Mesothelial cell of epicardium (in vitro differentiated cells): Measurements from ENCODE around the gene CDC20B. TPM values are rescaled to one million over a fixed set of nuclear protein-coding genes. Genes with fewer than 3 reads are reported as not detected.
"Not testable (repeated sequence)": the region's sequence is repeated elsewhere in the genome, so short reads cannot be mapped to it uniquely, and the experiment has no call there.

Source experiments
- DNase-seq, 2 experiments: peaks; one replicate each; pipeline ENCODE4 v3.0.0; 2021; ENCODE audit warnings: low spot score in 2 of 2; ENCODE audit not compliant: unreplicated experiment in 2 of 2
- H3K27ac Mint-ChIP-seq: 2 replicates; pipeline ENCODE4 v1.8.0; 2021; ENCODE audit warnings: mixed read lengths
- H3K27me3 Mint-ChIP-seq: 2 replicates; pipeline ENCODE4 v1.8.0; 2021; ENCODE audit warnings: low read depth, mixed read lengths
- H3K36me3 Mint-ChIP-seq: 2 replicates; pipeline ENCODE4 v1.8.0; 2021; ENCODE audit warnings: mixed read lengths
- H3K4me1 Mint-ChIP-seq: 2 replicates; pipeline ENCODE4 v1.8.0; 2021; ENCODE audit warnings: mixed read lengths
- H3K4me3 Mint-ChIP-seq: 2 replicates; pipeline ENCODE4 v1.8.0; 2021; ENCODE audit warnings: mild to moderate bottlenecking, moderate library complexity, mixed read lengths
- H3K9me3 Mint-ChIP-seq: 2 replicates; pipeline ENCODE4 v1.8.0; 2021; ENCODE audit warnings: mixed read lengths
- total RNA-seq: library from RNA; stranded (reverse); gene quantifications from 3 replicates; pipeline ENCODE4 v1.2.1, GENCODE V29; 2021
- TF ChIP-seq, protein P1 (sequence below): fragments of 200-600 bp; sonication (generic); IDR thresholded peaks from one replicate; pipeline ENCODE4 v1.5.0; 2021; ENCODE audit warnings: antibody characterized with exemption; ENCODE audit not compliant: unreplicated experiment

CDC20B gene
- total RNA-seq, 1 donor from 2014 or later, result 0.09 TPM

DNA sequence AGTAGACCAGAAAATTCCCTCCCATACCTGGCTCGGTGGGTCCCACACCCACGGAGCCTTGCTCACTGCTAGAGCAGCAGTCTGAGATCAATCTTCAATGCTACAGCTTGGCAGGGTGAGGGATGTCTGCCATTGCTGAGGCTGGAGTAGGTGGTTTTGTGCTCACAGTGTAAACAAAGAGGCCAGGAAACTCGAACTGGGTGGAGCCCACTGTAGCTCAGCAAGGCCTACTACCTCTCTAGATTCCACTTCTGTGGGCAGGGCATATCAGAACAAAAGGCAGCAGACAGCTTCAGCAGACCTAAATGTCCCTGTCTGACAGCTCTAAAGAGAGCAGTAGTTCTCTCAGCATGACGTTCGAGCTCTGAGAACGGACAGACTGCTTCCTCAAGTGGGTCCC is 76.1 kb downstream of the CDC20B start:
- DNase-seq, result no peak
- peaks cover 15% of the 10 kb centered on the region for H3K9me3 Mint-ChIP-seq
- no peak overlapping the region for H3K4me3 Mint-ChIP-seq
- no peak overlapping the region for H3K27ac Mint-ChIP-seq
- H3K36me3 Mint-ChIP-seq, result no peaks in the 10 kb centered on the region
- H3K27me3 Mint-ChIP-seq, result peaks cover 28% of the 10 kb centered on the region
- TF ChIP-seq, protein P1, sequence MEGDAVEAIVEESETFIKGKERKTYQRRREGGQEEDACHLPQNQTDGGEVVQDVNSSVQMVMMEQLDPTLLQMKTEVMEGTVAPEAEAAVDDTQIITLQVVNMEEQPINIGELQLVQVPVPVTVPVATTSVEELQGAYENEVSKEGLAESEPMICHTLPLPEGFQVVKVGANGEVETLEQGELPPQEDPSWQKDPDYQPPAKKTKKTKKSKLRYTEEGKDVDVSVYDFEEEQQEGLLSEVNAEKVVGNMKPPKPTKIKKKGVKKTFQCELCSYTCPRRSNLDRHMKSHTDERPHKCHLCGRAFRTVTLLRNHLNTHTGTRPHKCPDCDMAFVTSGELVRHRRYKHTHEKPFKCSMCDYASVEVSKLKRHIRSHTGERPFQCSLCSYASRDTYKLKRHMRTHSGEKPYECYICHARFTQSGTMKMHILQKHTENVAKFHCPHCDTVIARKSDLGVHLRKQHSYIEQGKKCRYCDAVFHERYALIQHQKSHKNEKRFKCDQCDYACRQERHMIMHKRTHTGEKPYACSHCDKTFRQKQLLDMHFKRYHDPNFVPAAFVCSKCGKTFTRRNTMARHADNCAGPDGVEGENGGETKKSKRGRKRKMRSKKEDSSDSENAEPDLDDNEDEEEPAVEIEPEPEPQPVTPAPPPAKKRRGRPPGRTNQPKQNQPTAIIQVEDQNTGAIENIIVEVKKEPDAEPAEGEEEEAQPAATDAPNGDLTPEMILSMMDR, result no peak
- no peaks in the 10 kb centered on the region for H3K4me1 Mint-ChIP-seq

DNA sequence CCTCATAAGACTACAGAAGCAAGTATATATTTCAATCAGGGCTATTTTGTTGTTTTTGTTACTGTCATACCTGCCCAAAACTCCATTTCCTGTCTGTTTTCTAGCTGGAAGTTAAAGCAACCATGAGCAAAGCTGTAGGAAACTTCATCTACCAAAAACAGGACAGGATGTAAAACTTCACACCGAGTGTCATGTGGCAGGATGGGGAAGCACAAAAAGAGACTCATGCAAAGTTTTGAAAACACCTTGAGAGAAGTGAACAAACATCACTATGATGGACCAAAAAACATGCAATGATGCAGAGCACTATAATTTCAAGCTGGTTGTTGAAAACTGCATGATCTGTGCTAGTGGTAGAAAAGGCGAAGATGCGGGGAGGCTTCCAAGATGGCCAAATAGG is 76.8 kb downstream of the CDC20B start:
- TF ChIP-seq, protein P1, result no peak
- no peak overlapping the region for H3K27ac Mint-ChIP-seq
- no peaks in the 10 kb centered on the region for H3K36me3 Mint-ChIP-seq
- H3K27me3 Mint-ChIP-seq, result peaks cover 31% of the 10 kb centered on the region
- no peak overlapping the region for H3K4me3 Mint-ChIP-seq
- DNase-seq, result no peak
- no peaks in the 10 kb centered on the region for H3K4me1 Mint-ChIP-seq
- peaks cover 15% of the 10 kb centered on the region for H3K9me3 Mint-ChIP-seq

DNA sequence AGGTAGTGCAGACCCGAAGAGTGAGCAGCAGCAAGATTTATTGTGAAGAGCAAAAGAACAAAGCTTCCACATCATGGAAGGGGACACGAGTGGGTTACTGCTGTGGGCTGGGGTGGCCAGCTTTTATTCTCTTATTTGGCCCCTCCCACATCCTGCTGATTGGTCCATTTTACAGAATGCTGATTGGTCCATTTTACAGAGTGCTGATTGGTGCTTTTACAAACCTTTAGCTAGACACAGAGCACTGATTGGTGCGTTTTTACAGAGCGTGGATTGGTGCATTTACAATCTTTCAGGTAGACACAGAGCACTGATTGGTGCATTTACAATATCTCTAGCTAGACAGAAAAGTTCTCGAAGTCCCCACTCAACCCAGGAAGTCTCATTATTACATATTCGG is 82.0 kb downstream of the CDC20B start:
- H3K27ac Mint-ChIP-seq, H3K4me3 Mint-ChIP-seq, DNase-seq, H3K4me1 Mint-ChIP-seq, H3K36me3 Mint-ChIP-seq, H3K9me3 Mint-ChIP-seq: not testable (repeated sequence)
- H3K27me3 Mint-ChIP-seq, result peaks cover 25% of the 10 kb centered on the region

DNA sequence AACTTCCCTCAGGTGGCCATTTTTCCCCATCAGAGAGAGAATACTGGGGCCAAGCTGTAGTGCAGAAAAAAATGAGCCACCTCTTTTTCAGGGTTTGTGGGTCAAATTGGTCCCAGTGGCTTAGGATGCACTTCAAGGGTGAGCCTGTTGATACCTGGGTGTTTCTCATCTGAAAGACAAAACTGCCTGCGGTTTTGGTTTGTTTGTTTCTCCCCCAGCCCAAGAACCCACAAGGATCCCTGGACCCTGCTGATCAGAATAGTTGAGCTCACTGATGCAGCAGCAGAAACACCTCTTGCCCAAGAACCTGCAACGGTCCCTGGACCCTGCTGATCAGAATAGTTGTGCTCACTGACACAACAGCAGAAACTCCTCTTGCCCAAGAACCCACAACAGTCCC is 83.7 kb downstream of the CDC20B start:
- DNase-seq, H3K27ac Mint-ChIP-seq, H3K4me1 Mint-ChIP-seq, H3K36me3 Mint-ChIP-seq, H3K4me3 Mint-ChIP-seq: not testable (repeated sequence)
- peaks cover 13% of the 10 kb centered on the region for H3K9me3 Mint-ChIP-seq
- H3K27me3 Mint-ChIP-seq, result peaks cover 25% of the 10 kb centered on the region

DNA sequence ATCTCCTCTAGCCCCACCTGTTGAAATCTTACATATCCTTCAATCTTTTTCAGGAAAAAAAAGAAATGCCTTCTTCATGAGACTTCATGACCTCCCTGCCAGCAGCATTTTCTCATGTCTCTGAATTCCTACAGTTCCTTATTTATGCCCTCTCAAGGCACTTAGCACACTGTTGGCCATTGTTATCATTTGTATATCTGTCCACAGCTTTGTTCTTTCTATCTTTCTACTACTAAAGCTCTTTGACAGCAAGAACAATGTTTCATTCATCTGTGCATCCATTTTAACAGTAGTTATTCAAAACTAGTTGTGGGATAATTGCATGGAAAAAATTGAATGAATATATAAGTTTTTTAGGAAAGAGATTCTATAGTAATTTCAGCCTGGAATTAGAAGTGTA is 91.4 kb downstream of the CDC20B start:
- Mint-ChIP-seq H3K27ac (no peak overlapping the region), H3K36me3 (peaks cover 3% of the 10 kb centered on the region), H3K4me3 (no peak overlapping the region), H3K27me3 (peaks cover 4% of the 10 kb centered on the region), H3K9me3 (peaks cover 46% of the 10 kb centered on the region), H3K4me1 (no peaks in the 10 kb centered on the region)
- TF ChIP-seq, protein P1, result no peak
- no peak for DNase-seq

DNA sequence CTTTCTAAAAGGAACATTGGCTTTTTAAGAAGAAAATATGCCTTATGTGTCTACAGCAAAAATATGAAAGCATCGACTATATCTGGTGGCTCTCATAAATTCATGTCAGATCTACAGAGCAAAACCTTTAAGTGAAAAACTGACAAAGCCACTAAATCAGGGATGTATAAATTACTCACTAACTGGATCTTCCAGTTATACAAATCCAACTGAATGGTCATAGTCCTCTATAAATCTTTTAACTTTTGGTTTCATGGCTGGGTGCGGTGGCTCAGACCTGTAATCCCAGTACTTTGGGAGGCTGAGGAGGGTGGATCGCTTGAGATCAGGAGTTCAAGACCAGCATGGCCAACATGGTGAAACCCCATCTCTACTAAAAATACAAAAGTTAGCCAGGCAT is 99.8 kb downstream of the CDC20B start:
- Mint-ChIP-seq H3K4me3 (no peak overlapping the region), H3K9me3 (peaks cover 4% of the 10 kb centered on the region), H3K4me1 (no peaks in the 10 kb centered on the region), H3K27me3 (peaks cover 4% of the 10 kb centered on the region), H3K27ac (no peak overlapping the region), H3K36me3 (no peaks in the 10 kb centered on the region)
- DNase-seq, result no peak
- TF ChIP-seq, protein P1, result no peak

DNA sequence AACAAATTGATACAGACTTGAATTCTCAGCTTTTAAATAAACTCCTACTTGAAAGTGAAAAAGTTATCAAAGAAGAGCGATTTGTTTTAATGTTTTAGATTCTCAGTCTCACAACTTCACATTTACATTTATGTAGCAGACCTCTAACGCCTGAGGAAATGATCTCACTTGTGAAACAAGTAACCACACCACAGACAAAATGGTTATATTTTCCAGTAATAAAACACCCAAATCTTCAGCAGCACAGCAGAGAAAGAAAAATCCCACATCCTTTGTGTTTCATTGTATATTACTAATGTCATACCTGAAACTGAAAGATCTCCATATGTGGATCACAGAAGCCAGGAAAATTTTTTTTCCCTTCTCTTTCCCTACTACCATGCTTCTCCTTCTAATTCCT is 100.3 kb downstream of the CDC20B start:
- no peaks in the 10 kb centered on the region for H3K9me3 Mint-ChIP-seq
- DNase-seq, result no peak
- H3K27ac Mint-ChIP-seq, result no peak overlapping the region
- TF ChIP-seq, protein P1, result no peak
- no peak overlapping the region for H3K4me3 Mint-ChIP-seq
- no peaks in the 10 kb centered on the region for H3K4me1 Mint-ChIP-seq
- peaks cover 4% of the 10 kb centered on the region for H3K27me3 Mint-ChIP-seq
- H3K36me3 Mint-ChIP-seq, result no peaks in the 10 kb centered on the region
